Measurements from ENCODE around the gene AIP. TPM values are rescaled to one million over a fixed set of nuclear protein-coding genes. Genes with fewer than 3 reads are reported as not detected.

AIP gene
- total RNA-seq, 1 donor from 2014 or later: 47.6 TPM

- H3K36me3 Mint-ChIP-seq: no peaks in the 10 kb centered on the region
- no peaks in the 10 kb centered on the region for H3K27me3 Mint-ChIP-seq
- no peaks in the 10 kb centered on the region for H3K4me1 Mint-ChIP-seq (ENCODE audit: unreplicated experiment)
- H3K4me3 Mint-ChIP-seq: no peak overlapping the region
- no peaks in the 10 kb centered on the region for H3K9me3 Mint-ChIP-seq
- no peak overlapping the region for H3K27ac Mint-ChIP-seq
- TF ChIP-seq CTCF (conservative IDR thresholded peaks at IDR 0.05): no peak
- DNase-seq (ENCODE audit: extremely low spot score, unreplicated experiment): no peak
Measured at GRCh38 chr11:67435727-67436458, 46.9 kb upstream of the AIP start.

DNA sequence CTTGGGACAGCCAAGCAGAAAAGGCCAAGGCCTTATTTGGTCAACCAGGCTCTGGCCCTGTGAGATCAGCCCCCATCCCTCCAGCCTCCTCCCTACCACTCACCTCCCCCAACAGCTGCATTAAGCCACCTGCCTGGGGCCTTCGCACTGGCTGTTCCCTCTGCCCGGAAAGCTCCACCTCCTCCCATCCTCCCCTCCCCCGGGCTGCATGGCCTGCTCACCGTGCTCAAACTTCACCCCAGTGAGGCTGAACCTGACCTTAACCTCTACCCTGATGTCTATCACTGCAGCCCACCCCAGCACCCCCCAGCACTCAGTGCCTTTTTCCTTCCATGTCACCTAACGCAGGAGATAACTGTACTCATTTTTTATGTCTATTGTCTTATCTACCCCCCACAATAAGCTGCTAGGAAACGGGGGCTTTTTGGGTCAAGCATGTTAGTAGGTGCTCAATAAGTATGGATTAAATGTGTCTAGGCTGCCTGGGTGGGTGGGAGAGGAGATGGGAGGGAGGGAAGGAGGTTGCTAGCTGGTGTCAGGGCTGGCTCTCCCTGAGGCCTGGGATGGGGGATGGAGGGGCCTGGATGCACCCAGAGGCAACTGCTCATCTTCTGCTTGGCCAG, 46.3 kb upstream of the AIP start:
- H3K27ac Mint-ChIP-seq: no peak overlapping the region
- no peaks in the 10 kb centered on the region for H3K36me3 Mint-ChIP-seq
- no peak for DNase-seq (ENCODE audit: extremely low spot score, unreplicated experiment)
- no peak overlapping the region for H3K4me3 Mint-ChIP-seq
- no peak for TF ChIP-seq CTCF (conservative IDR thresholded peaks at IDR 0.05)
- no peaks in the 10 kb centered on the region for H3K27me3 Mint-ChIP-seq
- H3K9me3 Mint-ChIP-seq: no peaks in the 10 kb centered on the region
- no peaks in the 10 kb centered on the region for H3K4me1 Mint-ChIP-seq (ENCODE audit: unreplicated experiment)

GRCh38 chr11:67437082-67437808, 45.6 kb upstream of the AIP start, which contains the start of gene PTPRCAP:
TSS of gene PTPRCAP (minus strand) at chr11:67437682. CDS start at chr11:67437619, 63 bp downstream.
- Mint-ChIP-seq H3K4me1 (ENCODE audit: unreplicated experiment) (peaks cover 2% of the 10 kb centered on the region), H3K4me3 (no peak within 1 kb of the TSS), H3K27ac (no peak within 1 kb of the TSS), H3K27me3 (no peaks in the 10 kb centered on the region), H3K36me3 (no peaks in the 10 kb centered on the region), H3K9me3 (no peaks in the 10 kb centered on the region)
- DNase-seq (ENCODE audit: extremely low spot score, unreplicated experiment): no peak
- TF ChIP-seq CTCF (conservative IDR thresholded peaks at IDR 0.05): no peak

DNA sequence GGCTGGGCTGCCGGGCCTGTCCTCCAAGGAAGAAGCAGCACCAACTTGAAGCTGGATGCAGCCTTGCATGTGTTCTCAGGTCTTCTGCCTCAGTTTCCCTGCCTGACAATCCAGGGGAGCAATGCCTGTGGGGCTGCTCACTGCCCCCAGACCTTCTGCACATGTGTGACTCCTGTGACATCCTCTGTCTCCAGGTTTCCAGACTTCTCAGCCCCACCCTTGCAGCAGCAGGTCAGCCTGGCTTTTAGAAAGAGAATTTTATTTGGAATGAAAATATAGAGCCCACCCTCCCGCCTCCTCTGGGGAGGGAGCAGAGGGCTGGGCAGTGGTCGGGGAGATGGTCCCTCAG, 45.0 kb upstream of the AIP start:
- no peak for DNase-seq (ENCODE audit: extremely low spot score, unreplicated experiment)
- H3K27ac Mint-ChIP-seq: no peak overlapping the region
- H3K36me3 Mint-ChIP-seq: no peaks in the 10 kb centered on the region
- H3K9me3 Mint-ChIP-seq: no peaks in the 10 kb centered on the region
- no peaks in the 10 kb centered on the region for H3K27me3 Mint-ChIP-seq
- no peak for TF ChIP-seq CTCF (conservative IDR thresholded peaks at IDR 0.05)
- no peak overlapping the region for H3K4me3 Mint-ChIP-seq
- peaks cover 3% of the 10 kb centered on the region for H3K4me1 Mint-ChIP-seq (ENCODE audit: unreplicated experiment)

DNA sequence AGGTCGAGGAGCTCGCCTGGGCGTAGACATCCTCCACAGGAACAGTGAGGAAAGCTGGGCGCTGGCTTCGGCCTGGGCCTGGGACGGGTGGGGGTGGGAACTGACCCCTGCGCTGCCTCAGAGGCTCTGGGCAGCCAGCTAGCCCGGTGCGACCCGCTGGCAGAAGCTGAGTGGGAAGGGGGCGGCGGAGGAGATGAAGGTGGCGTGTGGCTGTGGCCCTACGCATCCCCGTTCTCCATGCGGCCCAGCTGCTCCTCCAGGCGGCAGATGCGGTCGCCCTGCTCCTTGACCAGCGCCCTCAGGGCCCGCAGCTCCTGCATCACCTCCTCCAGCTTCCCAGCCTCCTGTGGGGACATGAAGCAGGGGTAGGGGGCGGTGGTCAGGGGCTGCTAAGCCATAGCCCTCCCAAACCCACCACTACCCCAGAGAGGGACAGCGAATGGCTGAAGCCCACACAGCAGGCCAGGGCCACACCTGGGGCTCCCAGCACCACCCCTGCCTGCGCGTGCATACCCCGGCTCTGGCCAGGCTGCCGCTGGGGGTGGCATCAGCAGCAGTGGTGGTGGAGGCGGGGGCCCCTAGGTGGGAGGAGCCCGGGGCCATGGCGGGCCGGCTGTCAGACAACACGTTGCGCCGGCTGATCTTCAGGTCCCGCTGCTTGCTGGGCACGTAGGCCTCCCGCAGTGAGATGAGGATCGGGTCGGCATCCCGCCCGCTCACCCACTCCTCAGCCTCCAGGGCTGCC, 44.5 kb upstream of the AIP start:
- no peak for DNase-seq (ENCODE audit: extremely low spot score, unreplicated experiment)
- Mint-ChIP-seq H3K4me3 (no peak overlapping the region), H3K4me1 (ENCODE audit: unreplicated experiment) (peaks cover 3% of the 10 kb centered on the region), H3K36me3 (no peaks in the 10 kb centered on the region), H3K9me3 (no peaks in the 10 kb centered on the region), H3K27me3 (no peaks in the 10 kb centered on the region), H3K27ac (no peak overlapping the region)
- TF ChIP-seq CTCF (conservative IDR thresholded peaks at IDR 0.05): no peak
